RWPE1 (cell line): ENCODE measurements around the gene SLIT1.

Experiments
- CTCF ChIA-PET: fragments of 350-600 bp; sonication (Branson Sonifier 250); formaldehyde crosslinking; extraction: SDS; loops from one replicate; lab custom pipeline; 2021; lab: Yijun Ruan, JAX
- POLR2A ChIA-PET: fragments of 400-600 bp; formaldehyde crosslinking; extraction: SDS; loops from one replicate; lab custom pipeline; 2020; ENCODE audit warnings: antibody characterized with exemption; ENCODE audit not compliant: low non-redundant PET; lab: Yijun Ruan, JAX
- DNase-seq: peaks from one replicate; pipeline ENCODE4 v3.0.0; 2012; ENCODE audit warnings: low spot score
- H3K27ac ChIP-seq: fragments of 450-650 bp; 2 replicates; pipeline ENCODE4 v1.5.1; 2017
- TF ChIP-seq, protein P1 (sequence below): fragments of 450-650 bp; conservative IDR thresholded peaks from 2 replicates; pipeline ENCODE4 v1.5.1; 2017; ENCODE audit warnings: low read depth, mild to moderate bottlenecking

SLIT1 gene

DNA sequence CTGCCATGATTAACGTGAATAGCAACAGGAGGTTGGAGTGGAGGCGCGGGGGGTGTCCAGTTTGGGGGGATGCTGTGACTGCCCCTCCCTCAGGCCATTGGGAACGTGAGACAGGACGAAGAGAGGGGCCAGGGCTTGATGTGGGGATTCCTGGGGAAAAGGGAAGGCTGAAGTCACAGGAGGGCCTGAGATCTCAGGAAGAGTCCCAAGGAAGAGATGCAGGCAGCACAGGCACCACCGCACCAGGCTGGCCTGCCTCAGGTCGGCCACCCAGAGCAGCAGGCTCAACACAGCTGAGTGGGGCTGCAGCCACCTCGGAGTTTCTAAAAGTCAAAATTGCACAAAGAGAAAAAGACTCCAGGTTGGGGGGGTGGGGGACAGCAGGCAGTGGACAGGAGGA lies 86.7 kb downstream of the SLIT1 start:
- TF ChIP-seq, protein P1, sequence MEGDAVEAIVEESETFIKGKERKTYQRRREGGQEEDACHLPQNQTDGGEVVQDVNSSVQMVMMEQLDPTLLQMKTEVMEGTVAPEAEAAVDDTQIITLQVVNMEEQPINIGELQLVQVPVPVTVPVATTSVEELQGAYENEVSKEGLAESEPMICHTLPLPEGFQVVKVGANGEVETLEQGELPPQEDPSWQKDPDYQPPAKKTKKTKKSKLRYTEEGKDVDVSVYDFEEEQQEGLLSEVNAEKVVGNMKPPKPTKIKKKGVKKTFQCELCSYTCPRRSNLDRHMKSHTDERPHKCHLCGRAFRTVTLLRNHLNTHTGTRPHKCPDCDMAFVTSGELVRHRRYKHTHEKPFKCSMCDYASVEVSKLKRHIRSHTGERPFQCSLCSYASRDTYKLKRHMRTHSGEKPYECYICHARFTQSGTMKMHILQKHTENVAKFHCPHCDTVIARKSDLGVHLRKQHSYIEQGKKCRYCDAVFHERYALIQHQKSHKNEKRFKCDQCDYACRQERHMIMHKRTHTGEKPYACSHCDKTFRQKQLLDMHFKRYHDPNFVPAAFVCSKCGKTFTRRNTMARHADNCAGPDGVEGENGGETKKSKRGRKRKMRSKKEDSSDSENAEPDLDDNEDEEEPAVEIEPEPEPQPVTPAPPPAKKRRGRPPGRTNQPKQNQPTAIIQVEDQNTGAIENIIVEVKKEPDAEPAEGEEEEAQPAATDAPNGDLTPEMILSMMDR, result no peak
- ChIA-PET POLR2A (no interaction called here), CTCF (interaction anchor here (1.5 to 1.7 kb wide), 2 partner anchors 18 to 26 kb away, joined by 6 to 10 read pairs; no protein-coding TSS in a partner anchor)
- no peak for DNase-seq
- no peak overlapping the region for H3K27ac ChIP-seq

DNA sequence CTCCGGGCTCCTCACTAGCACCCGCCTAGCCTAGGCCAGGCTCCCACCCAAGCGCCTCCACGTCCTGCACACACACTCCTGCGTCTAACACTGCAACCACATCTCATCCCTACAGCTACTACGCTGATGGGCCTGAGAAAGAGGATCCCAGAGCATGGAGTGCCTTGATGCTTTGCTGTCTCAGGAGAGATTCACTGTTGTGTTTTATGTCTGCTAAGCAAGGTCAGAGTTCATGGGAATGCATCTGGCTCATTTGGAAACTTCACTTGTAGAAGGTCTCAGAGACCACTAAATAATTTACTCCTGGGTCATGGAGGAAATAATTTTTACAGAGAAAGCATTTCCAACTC lies 88.7 kb downstream of the SLIT1 start:
- POLR2A ChIA-PET, result no interaction called here
- DNase-seq, result no peak
- CTCF ChIA-PET, result interaction anchor here (1.0 to 1.1 kb wide), 2 partner anchors 20 to 113 kb away, joined by 4 to 5 read pairs; no protein-coding TSS in a partner anchor
- TF ChIP-seq, protein P1, result no peak
- H3K27ac ChIP-seq, result no peak overlapping the region

DNA sequence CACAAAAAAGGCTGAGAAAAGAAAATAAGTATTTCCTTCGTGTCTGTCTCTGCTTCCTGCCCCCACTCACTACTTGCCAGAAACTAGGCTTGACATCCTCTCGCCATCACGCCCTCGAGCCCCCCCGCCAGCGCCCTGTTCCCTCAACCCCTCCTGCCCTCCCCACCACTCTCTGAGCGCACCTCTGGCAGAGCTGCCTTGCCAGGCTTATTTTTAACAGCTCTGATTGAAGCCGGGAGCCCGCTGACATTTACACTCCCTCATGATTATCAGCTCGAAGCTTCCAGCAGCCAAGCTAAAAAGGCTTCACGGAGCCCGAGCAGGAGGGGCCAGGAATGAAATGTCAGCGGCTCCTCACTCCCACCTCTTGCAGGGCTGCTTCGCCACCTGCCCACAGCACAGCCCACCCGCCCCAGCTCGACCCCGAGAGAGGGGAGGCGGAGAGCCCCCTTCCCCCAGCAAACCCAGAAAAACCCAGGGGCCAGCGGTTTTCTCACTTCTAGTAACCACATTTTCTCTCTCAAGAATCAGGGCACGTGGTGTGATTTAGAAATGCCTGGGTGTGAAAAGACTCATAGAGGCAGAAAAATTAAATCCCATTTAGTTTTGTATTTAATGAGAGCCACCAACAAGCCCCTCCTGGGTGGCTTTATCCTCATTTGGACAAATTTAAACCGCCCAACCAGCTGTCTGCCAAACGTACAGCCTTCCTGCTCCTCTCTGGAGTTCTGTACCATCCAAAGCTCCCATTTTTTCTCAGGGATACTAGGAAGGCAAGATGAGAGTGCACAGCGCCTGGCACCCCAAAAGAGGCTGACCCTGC lies 89.3 kb downstream of the SLIT1 start:
- ChIA-PET CTCF (interaction anchor here (1.0 to 1.1 kb wide), 2 partner anchors 21 to 114 kb away, joined by 4 to 5 read pairs; no protein-coding TSS in a partner anchor), POLR2A (no interaction called here)
- TF ChIP-seq, protein P1, result no peak
- no peak overlapping the region for H3K27ac ChIP-seq
- DNase-seq, result no peak

DNA sequence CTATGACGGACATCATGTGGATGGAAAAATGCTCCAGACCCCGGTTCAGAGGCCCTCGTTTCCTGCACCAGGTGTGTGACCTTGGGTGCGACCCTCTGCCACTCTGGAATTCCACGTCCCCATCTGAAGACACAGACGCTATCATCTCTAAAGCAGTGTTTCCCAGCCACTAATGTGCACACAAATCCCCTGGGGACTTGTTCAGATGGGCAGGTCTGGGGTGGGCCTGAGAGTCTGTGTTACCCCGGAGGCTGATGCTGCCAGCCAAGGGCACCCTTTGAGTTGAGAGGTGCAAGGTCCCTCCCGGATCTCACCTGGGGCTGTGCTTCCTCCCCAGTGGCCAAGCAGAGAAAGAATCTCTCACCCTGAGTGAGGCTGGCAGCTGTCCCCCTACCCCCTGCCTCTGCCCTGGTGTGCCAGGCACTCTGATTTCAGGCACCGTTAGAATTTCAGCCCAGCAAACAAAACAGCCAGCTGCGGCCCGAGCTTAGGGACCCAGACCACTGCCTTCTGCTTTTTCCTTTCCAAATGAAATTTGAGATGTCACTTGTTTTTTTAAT lies 90.0 kb downstream of the SLIT1 start:
- TF ChIP-seq, protein P1, result no peak
- POLR2A ChIA-PET, result no interaction called here
- DNase-seq, result no peak
- CTCF ChIA-PET, result interaction anchor here (0.6 to 3.1 kb wide), 2 partner anchors 23 to 114 kb away, joined by 5 to 22 read pairs; no protein-coding TSS in a partner anchor
- H3K27ac ChIP-seq, result no peak overlapping the region

DNA sequence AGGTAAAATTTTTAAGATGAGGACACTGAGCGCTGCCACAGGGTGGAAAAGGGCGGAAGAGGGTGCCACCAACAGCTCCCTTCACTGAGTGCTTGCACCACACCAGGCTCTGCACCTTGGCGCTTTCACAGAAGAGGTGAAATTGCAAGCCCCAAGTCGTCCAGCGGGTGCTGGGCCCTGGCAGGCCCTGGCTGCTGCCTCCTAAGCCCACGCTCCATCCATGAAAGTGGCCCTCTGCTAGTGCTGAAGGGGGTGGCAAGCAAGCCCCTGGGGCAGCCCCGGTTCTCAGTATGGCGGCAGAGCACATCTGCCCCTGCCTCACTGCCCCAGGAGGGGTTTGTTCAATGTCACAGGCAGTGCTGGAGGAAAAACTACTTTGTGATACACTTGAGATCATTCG lies 95.1 kb downstream of the SLIT1 start:
- H3K27ac ChIP-seq, result no peak overlapping the region
- ChIA-PET POLR2A (no interaction called here), CTCF (interaction anchor here (1.1 to 2.3 kb wide), 2 partner anchors 9 to 18 kb away, joined by 4 to 19 read pairs; no protein-coding TSS in a partner anchor)
- TF ChIP-seq, protein P1, result no peak
- DNase-seq, result no peak

DNA sequence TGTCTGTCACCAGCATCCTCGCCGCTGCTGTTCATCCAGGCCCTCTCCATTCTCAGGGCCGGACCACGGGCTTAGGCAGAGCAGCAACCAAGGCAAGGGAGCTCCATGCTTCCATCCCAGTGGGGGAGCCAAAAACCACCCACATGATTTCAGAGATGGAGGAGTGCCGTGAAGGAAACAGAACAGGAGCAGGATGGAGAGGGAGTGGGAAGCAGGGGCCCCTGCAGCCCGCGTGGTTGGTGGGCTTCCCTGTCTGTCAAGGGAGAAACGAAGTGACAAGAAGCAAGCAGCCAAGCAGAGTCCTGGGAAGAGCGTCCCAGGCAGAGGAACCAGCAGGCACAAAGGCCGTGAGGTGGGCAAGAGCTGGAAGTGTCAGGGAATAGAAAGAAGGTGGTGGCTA lies 95.7 kb downstream of the SLIT1 start:
- TF ChIP-seq, protein P1, result no peak
- ChIA-PET POLR2A (no interaction called here), CTCF (interaction anchor here (0.7 to 2.3 kb wide), 3 partner anchors 8 to 36 kb away, joined by 3 to 19 read pairs (median 4); no protein-coding TSS in a partner anchor)
- H3K27ac ChIP-seq, result no peak overlapping the region
- no peak for DNase-seq
